Measurements from ENCODE around the gene MGST2.
"Not testable (repeated sequence)": the region's sequence is repeated elsewhere in the genome, so short reads cannot be mapped to it uniquely, and the experiment has no call there.

The MGST2 gene

DNA sequence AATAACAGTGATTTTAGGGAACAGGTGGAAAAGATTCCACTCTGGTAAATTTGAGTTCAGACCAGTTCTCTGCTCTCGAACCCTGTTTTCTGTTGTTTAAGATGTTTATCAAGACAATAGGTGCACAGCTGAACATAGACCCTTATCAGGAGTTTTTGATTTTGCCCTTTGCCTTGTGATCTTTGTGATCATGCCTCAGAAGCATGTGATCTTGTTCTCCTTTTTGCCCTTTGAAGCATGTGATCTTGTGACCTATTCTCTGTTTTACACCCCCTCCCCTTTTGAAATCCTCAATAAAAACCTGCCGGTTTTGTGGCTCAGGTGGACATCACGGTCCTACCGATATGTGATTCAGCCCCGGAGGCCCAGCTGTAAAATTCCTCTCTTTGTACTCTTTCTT is 32.9 kb upstream of the MGST2 start:
- not testable (repeated sequence) for H2BK120ac ChIP-seq (ENCODE audit: insufficient read depth, low read length, poor library complexity); H3K4me3 ChIP-seq (ENCODE audit: low read depth, low read length); H3K23ac ChIP-seq (ENCODE audit: low read length); H3K4ac ChIP-seq (ENCODE audit: low read depth, low read length); H3K79me2 ChIP-seq (ENCODE audit: control insufficient read depth, insufficient read depth, low read length, poor library complexity); H3K79me1 ChIP-seq (ENCODE audit: low read length); DNase-seq; H2AK5ac ChIP-seq (ENCODE audit: low read length); H4K91ac ChIP-seq (ENCODE audit: low read depth, low read length); H4K12ac ChIP-seq (ENCODE audit: low read depth, low read length); H3K18ac ChIP-seq (ENCODE audit: low read length); H3K27ac ChIP-seq (ENCODE audit: low read depth, low read length); H3K36me3 ChIP-seq (ENCODE audit: control insufficient read depth in 1 of 2, insufficient read depth in 2 of 2, low read length in 2 of 2); H4K8ac ChIP-seq (ENCODE audit: low read depth, low read length); H3K9ac ChIP-seq (ENCODE audit: low read length); H3K4me2 ChIP-seq (ENCODE audit: low read length); H2BK5ac ChIP-seq (ENCODE audit: low read depth, low read length, poor library complexity); H3K4me1 ChIP-seq (ENCODE audit: control insufficient read depth in 1 of 2, insufficient read depth in 2 of 2, low read length in 2 of 2); H2AFZ ChIP-seq (ENCODE audit: insufficient read depth, low read length, poor library complexity); H3K27me3 ChIP-seq (ENCODE audit: insufficient read depth, low read length); H3K9me3 ChIP-seq (ENCODE audit: insufficient read depth, low read depth, low read length); H2BK12ac ChIP-seq (ENCODE audit: low read length); H3K14ac ChIP-seq (ENCODE audit: low read length)
- WGBS (ENCODE audit: extremely low coverage, insufficient coverage, insufficient read length), result no CpG with 5 or more reads among the region's 5 CpGs

DNA sequence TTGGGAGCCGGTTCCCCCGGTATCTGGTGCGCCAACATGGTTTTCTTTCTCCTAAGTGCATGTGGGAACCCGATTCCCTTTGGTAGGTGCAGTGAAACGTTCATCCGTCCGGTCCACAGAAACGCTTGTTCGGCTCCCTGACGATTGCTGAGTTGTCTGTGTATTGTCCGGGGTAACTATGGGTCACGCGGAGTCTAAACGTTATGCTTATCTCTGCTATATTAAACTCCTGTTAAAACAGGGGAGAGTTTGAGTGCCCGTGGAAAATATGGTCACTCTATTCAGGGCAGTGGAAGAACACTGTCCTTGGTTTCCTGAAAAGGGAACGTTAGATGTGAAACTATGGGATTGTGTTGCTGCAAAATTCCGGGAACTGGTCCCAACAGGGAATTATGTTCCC is 32.4 kb upstream of the MGST2 start:
- Histone ChIP-seq H3K4me2 (ENCODE audit: low read length) (no peak overlapping the region), H3K9ac (ENCODE audit: low read length) (no peak overlapping the region)
- WGBS (ENCODE audit: extremely low coverage, insufficient coverage, insufficient read length), result no CpG with 5 or more reads among the region's 17 CpGs

DNA sequence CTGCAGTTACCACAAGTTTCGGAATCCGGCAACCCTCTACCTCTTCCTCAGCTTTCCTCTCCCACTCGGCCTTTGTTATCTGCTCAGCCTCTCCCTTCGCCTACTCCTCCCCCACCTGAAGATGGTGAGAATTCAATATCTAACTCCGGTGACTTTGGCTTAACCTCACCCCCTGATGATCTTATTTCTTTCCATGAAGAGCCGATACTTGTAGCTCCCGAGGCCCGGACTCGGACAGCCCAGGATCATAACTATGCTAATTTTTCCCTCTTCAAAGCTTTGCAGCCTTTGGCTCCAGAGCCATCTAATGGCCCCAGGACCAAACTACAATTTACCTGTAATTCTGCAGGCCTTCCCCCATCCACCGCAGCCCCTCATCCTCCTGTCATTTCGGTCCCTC is 32.0 kb upstream of the MGST2 start:
- H2BK12ac ChIP-seq (ENCODE audit: low read length), result no peak overlapping the region
- no peak overlapping the region for H3K27ac ChIP-seq (ENCODE audit: low read depth, low read length)
- no peaks in the 10 kb centered on the region for H3K79me2 ChIP-seq (ENCODE audit: control insufficient read depth, insufficient read depth, low read length, poor library complexity)
- peaks cover 2 to 9% of the 10 kb centered on the region in 2 experiments for H3K4me1 ChIP-seq (ENCODE audit: control insufficient read depth in 1 of 2, insufficient read depth in 2 of 2, low read length in 2 of 2)
- H4K8ac ChIP-seq (ENCODE audit: low read depth, low read length), result no peak overlapping the region
- no peaks in the 10 kb centered on the region for H3K27me3 ChIP-seq (ENCODE audit: insufficient read depth, low read length)
- no peak overlapping the region for H3K4me3 ChIP-seq (ENCODE audit: low read depth, low read length)
- no peak overlapping the region for H3K9ac ChIP-seq (ENCODE audit: low read length)
- no peaks in the 10 kb centered on the region for H3K36me3 ChIP-seq (ENCODE audit: control insufficient read depth in 1 of 2, insufficient read depth in 2 of 2, low read length in 2 of 2)
- H3K4ac ChIP-seq (ENCODE audit: low read depth, low read length), result no peak overlapping the region
- H3K18ac ChIP-seq (ENCODE audit: low read length), result no peak overlapping the region
- no peak overlapping the region for H4K12ac ChIP-seq (ENCODE audit: low read depth, low read length)
- H2BK120ac ChIP-seq (ENCODE audit: insufficient read depth, low read length, poor library complexity), result no peak overlapping the region
- H3K4me2 ChIP-seq (ENCODE audit: low read length), result peak overlapping the region; percentile 47
- no peaks in the 10 kb centered on the region for H3K9me3 ChIP-seq (ENCODE audit: insufficient read depth, low read depth, low read length)
- WGBS (ENCODE audit: extremely low coverage, insufficient coverage, insufficient read length), result no CpG with 5 or more reads among the region's 11 CpGs
- H3K14ac ChIP-seq (ENCODE audit: low read length), result no peak overlapping the region
- H2AK5ac ChIP-seq (ENCODE audit: low read length), result no peak overlapping the region
- H3K23ac ChIP-seq (ENCODE audit: low read length), result no peak overlapping the region
- H2BK5ac ChIP-seq (ENCODE audit: low read depth, low read length, poor library complexity), result no peak overlapping the region
- no peak overlapping the region for H4K91ac ChIP-seq (ENCODE audit: low read depth, low read length)
- H2AFZ ChIP-seq (ENCODE audit: insufficient read depth, low read length, poor library complexity), result peak overlapping the region; percentile 11
- peak in 1 of 2 donors; percentile 37 for DNase-seq
- no peaks in the 10 kb centered on the region for H3K79me1 ChIP-seq (ENCODE audit: low read length)

More for the DNA sequence above, 32.4 kb upstream of the MGST2 start:
- no peaks in the 10 kb centered on the region for H3K36me3 ChIP-seq (ENCODE audit: control insufficient read depth in 1 of 2, insufficient read depth in 2 of 2, low read length in 2 of 2)
- no peak overlapping the region for H2AK5ac ChIP-seq (ENCODE audit: low read length)
- DNase-seq, result no peak
- no peak overlapping the region for H2BK12ac ChIP-seq (ENCODE audit: low read length)
- no peaks in the 10 kb centered on the region for H3K9me3 ChIP-seq (ENCODE audit: insufficient read depth, low read depth, low read length)
- H3K4me1 ChIP-seq (ENCODE audit: control insufficient read depth in 1 of 2, insufficient read depth in 2 of 2, low read length in 2 of 2), result peaks cover 2 to 9% of the 10 kb centered on the region in 2 experiments
- no peak overlapping the region for H3K27ac ChIP-seq (ENCODE audit: low read depth, low read length)
- no peak overlapping the region for H3K23ac ChIP-seq (ENCODE audit: low read length)
- no peak overlapping the region for H3K14ac ChIP-seq (ENCODE audit: low read length)
- H3K79me2 ChIP-seq (ENCODE audit: control insufficient read depth, insufficient read depth, low read length, poor library complexity), result no peaks in the 10 kb centered on the region
- H3K79me1 ChIP-seq (ENCODE audit: low read length), result no peaks in the 10 kb centered on the region
- H2BK120ac ChIP-seq (ENCODE audit: insufficient read depth, low read length, poor library complexity), result no peak overlapping the region
- H3K4ac ChIP-seq (ENCODE audit: low read depth, low read length), result no peak overlapping the region
- no peak overlapping the region for H4K12ac ChIP-seq (ENCODE audit: low read depth, low read length)
- no peak overlapping the region for H3K18ac ChIP-seq (ENCODE audit: low read length)
- no peak overlapping the region for H4K8ac ChIP-seq (ENCODE audit: low read depth, low read length)
- no peaks in the 10 kb centered on the region for H3K27me3 ChIP-seq (ENCODE audit: insufficient read depth, low read length)
- H2AFZ ChIP-seq (ENCODE audit: insufficient read depth, low read length, poor library complexity), result no peak overlapping the region
- no peak overlapping the region for H2BK5ac ChIP-seq (ENCODE audit: low read depth, low read length, poor library complexity)
- H3K4me3 ChIP-seq (ENCODE audit: low read depth, low read length), result no peak overlapping the region
- H4K91ac ChIP-seq (ENCODE audit: low read depth, low read length), result no peak overlapping the region

DNA sequence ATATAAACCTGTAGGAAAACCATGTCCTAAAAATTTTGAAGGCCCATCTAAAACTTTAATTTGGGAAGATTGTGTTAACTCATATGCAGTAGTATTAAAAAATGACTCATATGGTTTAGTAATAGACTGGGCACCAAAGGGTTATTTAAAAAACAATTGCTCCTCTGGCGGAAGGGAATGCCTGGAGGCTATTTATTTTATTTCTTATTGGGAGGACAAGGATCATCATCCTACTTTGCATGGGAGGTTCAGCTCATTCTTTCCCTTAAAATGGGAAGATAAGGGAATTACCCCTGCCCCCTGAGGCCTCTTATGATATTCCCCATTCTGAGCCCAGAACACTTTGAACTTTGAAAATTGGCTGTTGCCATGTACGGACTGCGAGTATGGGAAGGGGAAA is 29.7 kb upstream of the MGST2 start:
- H3K4ac ChIP-seq (ENCODE audit: low read depth, low read length), result no peak overlapping the region
- no peak overlapping the region for H4K8ac ChIP-seq (ENCODE audit: low read depth, low read length)
- no CpG with 5 or more reads among the region's 3 CpGs for WGBS (ENCODE audit: extremely low coverage, insufficient coverage, insufficient read length)
- H4K91ac ChIP-seq (ENCODE audit: low read depth, low read length), result no peak overlapping the region
- peaks cover 5 to 11% of the 10 kb centered on the region in 2 experiments for H3K4me1 ChIP-seq (ENCODE audit: control insufficient read depth in 1 of 2, insufficient read depth in 2 of 2, low read length in 2 of 2)
- no peak overlapping the region for H2AFZ ChIP-seq (ENCODE audit: insufficient read depth, low read length, poor library complexity)
- H3K36me3 ChIP-seq (ENCODE audit: control insufficient read depth in 1 of 2, insufficient read depth in 2 of 2, low read length in 2 of 2), result peaks cover 0 to 2% of the 10 kb centered on the region in 2 experiments
- no peak overlapping the region for H4K12ac ChIP-seq (ENCODE audit: low read depth, low read length)
- H3K14ac ChIP-seq (ENCODE audit: low read length), result no peak overlapping the region
- H3K9me3 ChIP-seq (ENCODE audit: insufficient read depth, low read depth, low read length), result peaks cover 6% of the 10 kb centered on the region
- no peaks in the 10 kb centered on the region for H3K79me2 ChIP-seq (ENCODE audit: control insufficient read depth, insufficient read depth, low read length, poor library complexity)
- no peak overlapping the region for H2AK5ac ChIP-seq (ENCODE audit: low read length)
- no peak overlapping the region for H3K27ac ChIP-seq (ENCODE audit: low read depth, low read length)
- no peak overlapping the region for H2BK5ac ChIP-seq (ENCODE audit: low read depth, low read length, poor library complexity)
- no peak overlapping the region for H3K4me2 ChIP-seq (ENCODE audit: low read length)
- H3K18ac ChIP-seq (ENCODE audit: low read length), result no peak overlapping the region
- no peak overlapping the region for H3K4me3 ChIP-seq (ENCODE audit: low read depth, low read length)
- peaks cover 3% of the 10 kb centered on the region for H3K79me1 ChIP-seq (ENCODE audit: low read length)
- no peak for DNase-seq
- H3K27me3 ChIP-seq (ENCODE audit: insufficient read depth, low read length), result no peaks in the 10 kb centered on the region
- H2BK12ac ChIP-seq (ENCODE audit: low read length), result no peak overlapping the region
- no peak overlapping the region for H2BK120ac ChIP-seq (ENCODE audit: insufficient read depth, low read length, poor library complexity)
- H3K9ac ChIP-seq (ENCODE audit: low read length), result no peak overlapping the region
- H3K23ac ChIP-seq (ENCODE audit: low read length), result no peak overlapping the region
